Measurements from ENCODE around the gene ANKRD66.

GRCh38 chr6:46755865-46756264 is 9.1 kb downstream of the ANKRD66 start:
- TF ChIP-seq CTCF (conservative IDR thresholded peaks at IDR 0.05; ENCODE audit: low read length) (no peak), EZH2phosphoT487 (IDR thresholded peaks at IDR 0.05; ENCODE audit: borderline replicate concordance) (no peak)
